ENCODE data around the gene EIF4B. TPM values are rescaled to one million over a fixed set of nuclear protein-coding genes. Genes with fewer than 3 reads are reported as not detected.

Gene EIF4B
- total and polyA plus RNA-seq, 2 of the 13 experiments (the other 11 are each of a cell fraction or from before 2014, with no cell fraction given) = 416 to 548 TPM

DNA sequence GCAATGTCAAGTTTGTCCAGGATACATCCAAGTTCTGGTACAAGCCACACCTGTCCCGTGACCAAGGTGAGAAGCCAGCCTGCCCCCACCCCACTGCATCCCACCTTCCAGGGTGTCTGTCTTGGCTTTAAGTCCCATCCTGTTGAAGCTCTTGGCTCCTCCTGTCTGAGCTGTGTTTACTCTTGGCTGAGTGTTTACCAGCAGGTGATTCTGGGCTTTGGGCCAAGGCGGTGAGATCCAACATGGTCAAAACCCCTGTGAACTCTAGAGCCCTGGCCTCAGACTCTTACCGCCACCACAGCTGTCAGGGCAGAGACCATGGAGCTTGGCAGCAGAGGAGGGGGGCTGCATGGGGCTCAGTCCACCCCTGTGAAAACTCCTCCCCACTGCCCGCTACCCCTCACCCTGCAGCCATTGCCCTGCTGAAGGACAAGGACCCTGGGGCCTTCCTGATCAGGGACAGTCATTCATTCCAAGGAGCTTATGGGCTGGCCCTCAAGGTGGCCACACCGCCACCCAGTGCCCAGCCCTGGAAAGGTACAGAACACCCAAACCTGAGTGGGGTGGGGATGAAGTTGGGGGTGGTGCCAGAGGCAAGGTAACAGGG, 55.3 kb downstream of the EIF4B start (continued):
- TF ChIP-seq, protein P1, sequence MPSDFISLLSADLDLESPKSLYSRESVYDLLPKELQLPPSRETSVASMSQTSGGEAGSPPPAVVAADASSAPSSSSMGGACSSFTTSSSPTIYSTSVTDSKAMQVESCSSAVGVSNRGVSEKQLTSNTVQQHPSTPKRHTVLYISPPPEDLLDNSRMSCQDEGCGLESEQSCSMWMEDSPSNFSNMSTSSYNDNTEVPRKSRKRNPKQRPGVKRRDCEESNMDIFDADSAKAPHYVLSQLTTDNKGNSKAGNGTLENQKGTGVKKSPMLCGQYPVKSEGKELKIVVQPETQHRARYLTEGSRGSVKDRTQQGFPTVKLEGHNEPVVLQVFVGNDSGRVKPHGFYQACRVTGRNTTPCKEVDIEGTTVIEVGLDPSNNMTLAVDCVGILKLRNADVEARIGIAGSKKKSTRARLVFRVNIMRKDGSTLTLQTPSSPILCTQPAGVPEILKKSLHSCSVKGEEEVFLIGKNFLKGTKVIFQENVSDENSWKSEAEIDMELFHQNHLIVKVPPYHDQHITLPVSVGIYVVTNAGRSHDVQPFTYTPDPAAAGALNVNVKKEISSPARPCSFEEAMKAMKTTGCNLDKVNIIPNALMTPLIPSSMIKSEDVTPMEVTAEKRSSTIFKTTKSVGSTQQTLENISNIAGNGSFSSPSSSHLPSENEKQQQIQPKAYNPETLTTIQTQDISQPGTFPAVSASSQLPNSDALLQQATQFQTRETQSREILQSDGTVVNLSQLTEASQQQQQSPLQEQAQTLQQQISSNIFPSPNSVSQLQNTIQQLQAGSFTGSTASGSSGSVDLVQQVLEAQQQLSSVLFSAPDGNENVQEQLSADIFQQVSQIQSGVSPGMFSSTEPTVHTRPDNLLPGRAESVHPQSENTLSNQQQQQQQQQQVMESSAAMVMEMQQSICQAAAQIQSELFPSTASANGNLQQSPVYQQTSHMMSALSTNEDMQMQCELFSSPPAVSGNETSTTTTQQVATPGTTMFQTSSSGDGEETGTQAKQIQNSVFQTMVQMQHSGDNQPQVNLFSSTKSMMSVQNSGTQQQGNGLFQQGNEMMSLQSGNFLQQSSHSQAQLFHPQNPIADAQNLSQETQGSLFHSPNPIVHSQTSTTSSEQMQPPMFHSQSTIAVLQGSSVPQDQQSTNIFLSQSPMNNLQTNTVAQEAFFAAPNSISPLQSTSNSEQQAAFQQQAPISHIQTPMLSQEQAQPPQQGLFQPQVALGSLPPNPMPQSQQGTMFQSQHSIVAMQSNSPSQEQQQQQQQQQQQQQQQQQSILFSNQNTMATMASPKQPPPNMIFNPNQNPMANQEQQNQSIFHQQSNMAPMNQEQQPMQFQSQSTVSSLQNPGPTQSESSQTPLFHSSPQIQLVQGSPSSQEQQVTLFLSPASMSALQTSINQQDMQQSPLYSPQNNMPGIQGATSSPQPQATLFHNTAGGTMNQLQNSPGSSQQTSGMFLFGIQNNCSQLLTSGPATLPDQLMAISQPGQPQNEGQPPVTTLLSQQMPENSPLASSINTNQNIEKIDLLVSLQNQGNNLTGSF (CRISPR knock-in tag; IDR thresholded peaks at IDR 0.05) = no peak
- TF ChIP-seq ZNF644 (CRISPR knock-in tag; IDR thresholded peaks at IDR 0.05; ENCODE audit: low read depth) = 0 out of 2 replicates have a peak, but pooled peaks have one; percentile 32
- TF ChIP-seq SPEN (CRISPR knock-in tag; IDR thresholded peaks at IDR 0.05; ENCODE audit: low read depth) = 0 out of 2 replicates have a peak, but pooled peaks have one; percentile 57
- TF ChIP-seq SALL1 (CRISPR knock-in tag; IDR thresholded peaks at IDR 0.05) = peak; percentile 77; the same call in 1 of the 2 replicates
- TF ChIP-seq ZNF562 (CRISPR knock-in tag; IDR thresholded peaks at IDR 0.05; ENCODE audit: borderline replicate concordance) = no peak
- TF ChIP-seq, protein P2, sequence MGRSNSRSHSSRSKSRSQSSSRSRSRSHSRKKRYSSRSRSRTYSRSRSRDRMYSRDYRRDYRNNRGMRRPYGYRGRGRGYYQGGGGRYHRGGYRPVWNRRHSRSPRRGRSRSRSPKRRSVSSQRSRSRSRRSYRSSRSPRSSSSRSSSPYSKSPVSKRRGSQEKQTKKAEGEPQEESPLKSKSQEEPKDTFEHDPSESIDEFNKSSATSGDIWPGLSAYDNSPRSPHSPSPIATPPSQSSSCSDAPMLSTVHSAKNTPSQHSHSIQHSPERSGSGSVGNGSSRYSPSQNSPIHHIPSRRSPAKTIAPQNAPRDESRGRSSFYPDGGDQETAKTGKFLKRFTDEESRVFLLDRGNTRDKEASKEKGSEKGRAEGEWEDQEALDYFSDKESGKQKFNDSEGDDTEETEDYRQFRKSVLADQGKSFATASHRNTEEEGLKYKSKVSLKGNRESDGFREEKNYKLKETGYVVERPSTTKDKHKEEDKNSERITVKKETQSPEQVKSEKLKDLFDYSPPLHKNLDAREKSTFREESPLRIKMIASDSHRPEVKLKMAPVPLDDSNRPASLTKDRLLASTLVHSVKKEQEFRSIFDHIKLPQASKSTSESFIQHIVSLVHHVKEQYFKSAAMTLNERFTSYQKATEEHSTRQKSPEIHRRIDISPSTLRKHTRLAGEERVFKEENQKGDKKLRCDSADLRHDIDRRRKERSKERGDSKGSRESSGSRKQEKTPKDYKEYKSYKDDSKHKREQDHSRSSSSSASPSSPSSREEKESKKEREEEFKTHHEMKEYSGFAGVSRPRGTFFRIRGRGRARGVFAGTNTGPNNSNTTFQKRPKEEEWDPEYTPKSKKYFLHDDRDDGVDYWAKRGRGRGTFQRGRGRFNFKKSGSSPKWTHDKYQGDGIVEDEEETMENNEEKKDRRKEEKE (IDR thresholded peaks at IDR 0.05) = no peak
- TF ChIP-seq, protein P3, sequence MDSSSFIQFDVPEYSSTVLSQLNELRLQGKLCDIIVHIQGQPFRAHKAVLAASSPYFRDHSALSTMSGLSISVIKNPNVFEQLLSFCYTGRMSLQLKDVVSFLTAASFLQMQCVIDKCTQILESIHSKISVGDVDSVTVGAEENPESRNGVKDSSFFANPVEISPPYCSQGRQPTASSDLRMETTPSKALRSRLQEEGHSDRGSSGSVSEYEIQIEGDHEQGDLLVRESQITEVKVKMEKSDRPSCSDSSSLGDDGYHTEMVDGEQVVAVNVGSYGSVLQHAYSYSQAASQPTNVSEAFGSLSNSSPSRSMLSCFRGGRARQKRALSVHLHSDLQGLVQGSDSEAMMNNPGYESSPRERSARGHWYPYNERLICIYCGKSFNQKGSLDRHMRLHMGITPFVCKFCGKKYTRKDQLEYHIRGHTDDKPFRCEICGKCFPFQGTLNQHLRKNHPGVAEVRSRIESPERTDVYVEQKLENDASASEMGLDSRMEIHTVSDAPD (CRISPR knock-in tag; IDR thresholded peaks at IDR 0.05) = peak; percentile 96
- TF ChIP-seq ONECUT2 (CRISPR knock-in tag; IDR thresholded peaks at IDR 0.05) = no peak
- peak; percentile 54; the same call in 1 of the 2 replicates for TF ChIP-seq SOX5 (CRISPR knock-in tag; IDR thresholded peaks at IDR 0.05; ENCODE audit: borderline replicate concordance)
- no peak for TF ChIP-seq SUZ12 (IDR thresholded peaks at IDR 0.05; ENCODE audit: low read depth, low read length)
- TF ChIP-seq, protein P4, sequence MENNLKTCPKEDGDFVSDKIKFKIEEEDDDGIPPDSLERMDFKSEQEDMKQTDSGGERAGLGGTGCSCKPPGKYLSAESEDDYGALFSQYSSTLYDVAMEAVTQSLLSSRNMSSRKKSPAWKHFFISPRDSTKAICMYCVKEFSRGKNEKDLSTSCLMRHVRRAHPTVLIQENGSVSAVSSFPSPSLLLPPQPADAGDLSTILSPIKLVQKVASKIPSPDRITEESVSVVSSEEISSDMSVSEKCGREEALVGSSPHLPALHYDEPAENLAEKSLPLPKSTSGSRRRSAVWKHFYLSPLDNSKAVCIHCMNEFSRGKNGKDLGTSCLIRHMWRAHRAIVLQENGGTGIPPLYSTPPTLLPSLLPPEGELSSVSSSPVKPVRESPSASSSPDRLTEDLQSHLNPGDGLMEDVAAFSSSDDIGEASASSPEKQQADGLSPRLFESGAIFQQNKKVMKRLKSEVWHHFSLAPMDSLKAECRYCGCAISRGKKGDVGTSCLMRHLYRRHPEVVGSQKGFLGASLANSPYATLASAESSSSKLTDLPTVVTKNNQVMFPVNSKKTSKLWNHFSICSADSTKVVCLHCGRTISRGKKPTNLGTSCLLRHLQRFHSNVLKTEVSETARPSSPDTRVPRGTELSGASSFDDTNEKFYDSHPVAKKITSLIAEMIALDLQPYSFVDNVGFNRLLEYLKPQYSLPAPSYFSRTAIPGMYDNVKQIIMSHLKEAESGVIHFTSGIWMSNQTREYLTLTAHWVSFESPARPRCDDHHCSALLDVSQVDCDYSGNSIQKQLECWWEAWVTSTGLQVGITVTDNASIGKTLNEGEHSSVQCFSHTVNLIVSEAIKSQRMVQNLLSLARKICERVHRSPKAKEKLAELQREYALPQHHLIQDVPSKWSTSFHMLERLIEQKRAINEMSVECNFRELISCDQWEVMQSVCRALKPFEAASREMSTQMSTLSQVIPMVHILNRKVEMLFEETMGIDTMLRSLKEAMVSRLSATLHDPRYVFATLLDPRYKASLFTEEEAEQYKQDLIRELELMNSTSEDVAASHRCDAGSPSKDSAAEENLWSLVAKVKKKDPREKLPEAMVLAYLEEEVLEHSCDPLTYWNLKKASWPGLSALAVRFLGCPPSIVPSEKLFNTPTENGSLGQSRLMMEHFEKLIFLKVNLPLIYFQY (CRISPR knock-in tag; IDR thresholded peaks at IDR 0.05; ENCODE audit: borderline replicate concordance) = peak; percentile 19; the same call in 1 of the 2 replicates
- TF ChIP-seq, protein P5, sequence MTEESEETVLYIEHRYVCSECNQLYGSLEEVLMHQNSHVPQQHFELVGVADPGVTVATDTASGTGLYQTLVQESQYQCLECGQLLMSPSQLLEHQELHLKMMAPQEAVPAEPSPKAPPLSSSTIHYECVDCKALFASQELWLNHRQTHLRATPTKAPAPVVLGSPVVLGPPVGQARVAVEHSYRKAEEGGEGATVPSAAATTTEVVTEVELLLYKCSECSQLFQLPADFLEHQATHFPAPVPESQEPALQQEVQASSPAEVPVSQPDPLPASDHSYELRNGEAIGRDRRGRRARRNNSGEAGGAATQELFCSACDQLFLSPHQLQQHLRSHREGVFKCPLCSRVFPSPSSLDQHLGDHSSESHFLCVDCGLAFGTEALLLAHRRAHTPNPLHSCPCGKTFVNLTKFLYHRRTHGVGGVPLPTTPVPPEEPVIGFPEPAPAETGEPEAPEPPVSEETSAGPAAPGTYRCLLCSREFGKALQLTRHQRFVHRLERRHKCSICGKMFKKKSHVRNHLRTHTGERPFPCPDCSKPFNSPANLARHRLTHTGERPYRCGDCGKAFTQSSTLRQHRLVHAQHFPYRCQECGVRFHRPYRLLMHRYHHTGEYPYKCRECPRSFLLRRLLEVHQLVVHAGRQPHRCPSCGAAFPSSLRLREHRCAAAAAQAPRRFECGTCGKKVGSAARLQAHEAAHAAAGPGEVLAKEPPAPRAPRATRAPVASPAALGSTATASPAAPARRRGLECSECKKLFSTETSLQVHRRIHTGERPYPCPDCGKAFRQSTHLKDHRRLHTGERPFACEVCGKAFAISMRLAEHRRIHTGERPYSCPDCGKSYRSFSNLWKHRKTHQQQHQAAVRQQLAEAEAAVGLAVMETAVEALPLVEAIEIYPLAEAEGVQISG (CRISPR knock-in tag; IDR thresholded peaks at IDR 0.05) = peak; percentile 60
